ENCODE measurements around the gene ZDHHC20. TPM values are rescaled to one million over a fixed set of nuclear protein-coding genes. Genes with fewer than 3 reads are reported as not detected.
A peak's percentile ranks its signal among the peaks of the same experiment; 100 is the strongest.

Gene ZDHHC20, protein sequence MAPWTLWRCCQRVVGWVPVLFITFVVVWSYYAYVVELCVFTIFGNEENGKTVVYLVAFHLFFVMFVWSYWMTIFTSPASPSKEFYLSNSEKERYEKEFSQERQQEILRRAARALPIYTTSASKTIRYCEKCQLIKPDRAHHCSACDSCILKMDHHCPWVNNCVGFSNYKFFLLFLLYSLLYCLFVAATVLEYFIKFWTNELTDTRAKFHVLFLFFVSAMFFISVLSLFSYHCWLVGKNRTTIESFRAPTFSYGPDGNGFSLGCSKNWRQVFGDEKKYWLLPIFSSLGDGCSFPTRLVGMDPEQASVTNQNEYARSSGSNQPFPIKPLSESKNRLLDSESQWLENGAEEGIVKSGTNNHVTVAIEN
- 49.2 and 146 TPM in 2 replicates for total RNA-seq (2014; rRNA removed; shearing (Covaris generic); ENCODE audit: low replicate concordance)

DNA sequence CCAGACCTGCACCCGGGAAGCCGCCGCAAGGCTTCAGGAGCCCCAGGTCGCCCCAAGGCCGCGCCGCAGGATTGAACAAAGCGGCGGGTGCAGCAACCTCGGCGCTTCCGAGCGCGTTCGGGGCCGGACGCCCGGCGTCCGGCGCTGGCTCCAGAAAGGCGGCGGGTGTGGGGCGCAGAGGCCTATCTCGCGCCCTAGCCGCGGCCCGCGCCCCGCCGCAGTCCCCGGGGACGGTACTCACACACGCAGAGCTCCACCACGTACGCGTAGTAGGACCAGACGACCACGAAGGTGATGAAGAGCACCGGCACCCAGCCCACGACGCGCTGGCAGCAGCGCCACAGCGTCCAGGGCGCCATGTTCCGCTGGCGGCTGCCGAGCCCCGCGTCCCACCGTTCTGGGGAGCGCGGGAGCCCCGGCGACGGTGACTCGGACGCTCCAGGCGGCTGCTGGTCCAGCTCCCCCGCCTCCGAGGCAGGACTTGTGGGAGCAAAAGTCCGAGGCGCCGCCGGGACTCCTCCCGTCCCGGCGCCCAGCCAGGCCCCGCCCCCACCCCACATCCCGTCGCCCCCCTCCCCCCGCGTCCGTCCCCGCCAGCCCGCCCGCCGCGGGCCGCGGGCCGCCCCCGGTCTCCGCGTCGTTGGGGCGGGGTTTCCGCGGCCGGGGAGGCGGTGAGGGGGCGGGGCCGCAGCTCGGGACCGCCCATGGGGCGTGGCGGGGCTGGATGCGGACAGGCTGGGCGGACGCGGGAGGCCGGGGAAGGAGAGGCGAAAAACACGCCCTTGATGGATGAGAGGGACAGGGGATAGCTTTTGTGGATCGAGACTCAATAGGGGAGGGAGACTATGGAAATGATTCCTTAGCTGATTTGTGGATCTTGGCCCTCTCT lies at the start of gene ZDHHC20:
TSS of gene ZDHHC20 (minus strand) at position 491 of the 889 bp plus-strand sequence. CDS start at position 359, 132 bp downstream.
- peak; percentile 84 for DNase-seq
- Histone ChIP-seq H3K27me3 (no peaks in the 10 kb centered on the region), H3K4me3 (peak within 1 kb of the TSS; percentile 99), H3K36me3 (peaks cover 5% of the 10 kb centered on the region; the same call in 1 of the 2 replicates), H3K9me3 (0 out of 2 replicates have a peak, but pooled peaks cover under 1% of the 10 kb centered on the region)

DNA sequence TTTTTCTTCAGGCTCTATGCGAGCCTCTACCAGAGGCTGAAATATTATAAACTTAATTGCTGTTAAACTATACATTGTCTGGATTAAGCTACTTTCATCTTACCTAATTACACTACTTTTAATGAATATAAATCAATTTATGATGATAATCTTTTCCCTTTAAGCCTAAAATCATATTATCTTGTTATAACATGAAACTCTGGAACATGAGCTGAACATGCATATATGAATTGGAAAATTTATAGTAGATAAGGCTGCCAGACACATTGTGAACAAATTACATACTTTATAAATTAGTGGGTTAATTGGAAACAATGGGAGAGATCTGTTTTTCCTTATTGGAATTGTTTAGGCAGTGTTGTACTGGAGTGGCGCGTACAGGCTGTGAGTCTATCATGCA lies 45.3 kb upstream of the ZDHHC20 start:
- Histone ChIP-seq H3K4me3 (no peak overlapping the region), H3K36me3 (0 out of 2 replicates have a peak, but pooled peaks cover 3% of the 10 kb centered on the region), H3K27me3 (no peaks in the 10 kb centered on the region), H3K9me3 (no peaks in the 10 kb centered on the region)
- no peak for DNase-seq

DNA sequence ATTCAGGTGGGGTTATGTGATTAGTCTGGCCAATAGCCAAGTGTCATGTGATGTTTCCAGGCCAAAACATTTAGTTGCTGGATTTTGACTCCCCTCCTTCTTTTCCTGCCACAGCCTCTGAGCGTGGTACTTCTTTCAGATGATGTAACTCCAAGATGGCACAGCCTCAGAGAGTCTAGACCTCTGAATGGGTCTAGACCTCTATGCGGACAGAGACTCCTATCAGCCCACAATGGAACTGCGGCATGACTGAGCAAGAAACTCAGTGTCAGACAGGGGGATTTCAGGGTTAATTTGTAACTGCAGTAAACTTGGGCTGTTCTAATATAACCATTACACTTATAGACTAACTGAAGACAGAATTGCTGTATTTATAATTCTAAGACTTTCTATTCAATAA lies 42.6 kb upstream of the ZDHHC20 start:
- Histone ChIP-seq H3K9me3 (no peaks in the 10 kb centered on the region), H3K4me3 (no peak overlapping the region), H3K36me3 (0 out of 2 replicates have a peak, but pooled peaks cover 3% of the 10 kb centered on the region), H3K27me3 (no peaks in the 10 kb centered on the region)
- DNase-seq: no peak

DNA sequence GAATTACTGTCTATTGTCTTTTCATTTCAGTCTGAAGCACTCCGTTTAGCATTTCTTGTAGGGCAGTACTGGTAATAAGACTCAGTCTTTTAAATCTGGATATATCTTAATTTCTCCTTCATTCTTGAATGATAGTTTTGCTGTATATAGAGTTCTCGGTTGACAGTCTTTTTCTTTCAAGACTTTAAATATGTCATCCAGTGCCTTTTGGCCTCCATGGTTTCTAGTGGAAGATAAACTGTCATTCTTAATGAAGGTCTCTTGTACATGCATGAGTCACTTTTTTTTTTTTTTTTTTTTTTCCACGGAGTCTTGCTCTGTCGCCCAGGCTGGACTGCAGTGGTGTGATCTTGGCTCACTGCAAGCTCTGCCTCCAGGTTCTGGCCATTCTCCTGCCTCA lies 27.2 kb upstream of the ZDHHC20 start:
- Histone ChIP-seq H3K36me3 (peaks cover 11% of the 10 kb centered on the region), H3K9me3 (peaks cover 15% of the 10 kb centered on the region), H3K27me3 (no peaks in the 10 kb centered on the region), H3K4me3 (no peak overlapping the region)
- no peak for DNase-seq

DNA sequence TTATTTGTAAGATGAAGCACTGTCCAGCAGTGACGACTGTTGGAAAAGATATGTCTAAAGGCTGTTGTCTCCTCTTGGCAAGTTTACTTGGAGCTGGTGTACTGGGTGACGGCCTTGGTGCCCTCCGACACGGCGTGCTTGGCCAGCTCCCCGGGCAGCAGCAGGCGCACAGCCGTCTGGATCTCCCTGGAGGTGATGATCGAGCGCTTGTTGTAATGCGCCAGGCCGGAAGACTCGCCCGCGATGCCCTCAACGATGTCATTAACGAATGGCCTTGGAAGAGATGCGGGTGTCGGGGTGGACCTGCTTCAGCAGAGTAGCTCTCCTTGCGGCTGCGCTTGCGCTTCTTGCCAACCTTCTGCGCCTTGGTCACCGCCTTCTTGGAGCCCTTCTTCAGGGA lies 24.6 kb upstream of the ZDHHC20 start:
- peaks cover 13% of the 10 kb centered on the region for H3K9me3 ChIP-seq
- no peaks in the 10 kb centered on the region for H3K36me3 ChIP-seq
- DNase-seq: no peak
- H3K4me3 ChIP-seq: no peak overlapping the region
- no peaks in the 10 kb centered on the region for H3K27me3 ChIP-seq

DNA sequence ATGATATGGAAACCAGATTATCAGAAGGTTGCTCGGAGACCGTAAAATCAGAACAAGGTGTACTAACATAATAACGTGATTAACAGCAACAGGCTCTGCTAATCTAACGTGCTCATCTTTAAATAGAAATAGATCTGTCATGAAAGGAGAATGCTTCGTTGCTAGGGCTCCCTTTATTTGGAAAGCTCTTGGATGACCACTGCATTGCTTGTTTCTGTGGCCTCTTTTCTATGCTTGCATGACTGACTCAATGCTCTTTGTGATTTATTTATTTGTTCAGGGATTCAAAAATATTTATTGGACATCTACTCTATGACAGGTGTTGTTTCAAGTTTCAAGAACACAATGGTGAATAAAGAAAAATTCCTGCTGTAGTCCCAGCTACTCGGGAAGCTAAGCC lies 22.3 kb upstream of the ZDHHC20 start:
- DNase-seq: no peak
- H3K27me3 ChIP-seq: no peaks in the 10 kb centered on the region
- H3K36me3 ChIP-seq: no peaks in the 10 kb centered on the region
- peaks cover 4% of the 10 kb centered on the region for H3K9me3 ChIP-seq
- H3K4me3 ChIP-seq: no peak overlapping the region

DNA sequence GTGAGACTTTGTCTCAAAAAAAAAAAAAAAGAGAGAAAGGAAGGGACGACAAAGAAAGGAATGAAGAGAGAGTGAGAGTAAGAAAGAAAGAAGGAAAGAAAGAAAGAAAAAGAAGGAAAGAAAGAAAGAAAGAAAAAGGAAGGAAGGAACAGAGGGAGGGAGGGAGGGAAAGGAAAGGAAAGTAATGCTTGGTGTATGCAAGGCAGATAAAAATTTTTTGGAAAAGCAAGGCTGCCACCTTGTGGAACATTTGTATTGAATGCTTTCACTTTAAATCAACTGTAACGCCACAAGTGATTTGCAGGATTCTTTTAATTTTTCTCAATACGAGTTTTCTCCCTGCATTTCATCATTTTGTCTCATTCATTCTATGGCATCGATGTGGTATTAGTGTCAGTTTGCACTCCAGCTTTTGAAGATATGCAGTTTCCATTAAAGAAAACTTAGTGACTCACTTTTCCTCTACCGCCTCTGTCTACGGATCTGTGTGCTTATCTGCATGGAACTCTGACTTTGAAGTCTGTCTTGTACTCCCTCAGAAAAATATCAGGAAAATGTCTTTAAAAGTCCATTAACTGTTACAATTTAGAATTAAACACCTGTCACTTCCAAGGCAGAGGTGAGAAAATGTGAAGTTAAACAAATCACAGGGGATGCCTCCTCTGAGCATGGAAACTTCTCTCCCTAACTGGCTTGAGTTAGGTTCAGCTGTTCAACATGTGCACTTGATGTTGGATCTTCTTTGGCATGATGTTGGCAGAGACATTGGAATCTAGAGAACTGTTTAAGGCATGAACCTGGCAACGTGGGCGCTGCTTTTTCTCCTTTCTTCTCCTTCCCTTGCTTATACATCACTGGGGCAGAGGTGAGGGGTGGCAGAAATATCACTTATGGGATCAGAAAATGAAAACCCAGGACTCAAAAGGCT lies 20.0 kb upstream of the ZDHHC20 start:
- no peaks in the 10 kb centered on the region for H3K36me3 ChIP-seq
- H3K27me3 ChIP-seq: no peaks in the 10 kb centered on the region
- no peaks in the 10 kb centered on the region for H3K9me3 ChIP-seq
- DNase-seq: peak; percentile 6
- no peak overlapping the region for H3K4me3 ChIP-seq

DNA sequence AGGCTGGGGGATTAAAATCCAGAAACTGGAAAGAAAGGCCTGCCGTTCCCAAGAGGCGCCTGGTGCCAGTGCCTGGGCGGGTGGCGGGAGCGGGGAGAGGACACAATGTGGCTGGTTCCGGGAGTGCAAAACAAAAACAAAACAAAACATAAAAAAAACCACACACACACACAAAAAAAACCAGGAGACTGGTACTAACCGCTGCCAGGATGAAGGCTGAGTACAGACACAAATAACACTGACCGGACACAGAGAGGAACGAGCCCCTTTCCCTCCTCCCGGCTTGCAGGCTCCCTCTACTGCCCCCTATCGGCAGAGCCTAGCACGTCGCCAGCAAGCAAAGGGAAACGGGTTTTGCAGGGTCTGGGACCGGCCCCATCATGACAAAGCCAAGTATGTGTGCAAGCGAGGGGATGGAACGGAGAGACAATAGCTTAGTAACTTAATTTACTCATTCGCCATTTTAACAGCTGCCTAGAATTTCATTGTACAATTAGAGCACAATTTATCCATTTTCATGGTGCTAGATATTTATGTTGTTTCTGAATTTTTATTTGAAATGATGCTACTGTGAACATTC lies 17.9 kb upstream of the ZDHHC20 start:
- Histone ChIP-seq H3K9me3 (no peaks in the 10 kb centered on the region), H3K27me3 (no peaks in the 10 kb centered on the region), H3K4me3 (peak overlapping the region; percentile 26), H3K36me3 (no peaks in the 10 kb centered on the region)
- peak; percentile 73 for DNase-seq

DNA sequence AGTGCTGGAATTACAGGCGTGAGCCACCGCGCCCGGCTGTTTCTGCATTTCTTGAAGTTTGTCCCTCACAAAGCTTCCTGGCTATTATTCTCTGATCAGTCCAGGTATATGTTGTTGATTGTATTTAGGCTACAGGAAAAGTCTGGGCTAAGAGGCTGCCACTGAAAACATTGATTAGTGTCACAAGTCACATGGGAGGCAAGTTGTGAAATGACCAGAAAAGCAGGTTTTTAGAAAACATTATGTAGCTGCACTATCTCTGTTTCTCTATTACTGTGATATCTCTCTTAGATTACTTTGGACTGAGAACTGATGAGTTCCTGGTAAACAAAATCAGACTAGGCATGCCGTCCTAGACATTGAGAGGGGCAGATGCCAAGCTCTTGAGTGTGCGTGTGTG lies 16.0 kb upstream of the ZDHHC20 start:
- no peaks in the 10 kb centered on the region for H3K36me3 ChIP-seq
- no peak overlapping the region for H3K4me3 ChIP-seq
- DNase-seq: no peak
- H3K27me3 ChIP-seq: no peaks in the 10 kb centered on the region
- H3K9me3 ChIP-seq: no peaks in the 10 kb centered on the region; the same call in 1 of the 2 replicates

DNA sequence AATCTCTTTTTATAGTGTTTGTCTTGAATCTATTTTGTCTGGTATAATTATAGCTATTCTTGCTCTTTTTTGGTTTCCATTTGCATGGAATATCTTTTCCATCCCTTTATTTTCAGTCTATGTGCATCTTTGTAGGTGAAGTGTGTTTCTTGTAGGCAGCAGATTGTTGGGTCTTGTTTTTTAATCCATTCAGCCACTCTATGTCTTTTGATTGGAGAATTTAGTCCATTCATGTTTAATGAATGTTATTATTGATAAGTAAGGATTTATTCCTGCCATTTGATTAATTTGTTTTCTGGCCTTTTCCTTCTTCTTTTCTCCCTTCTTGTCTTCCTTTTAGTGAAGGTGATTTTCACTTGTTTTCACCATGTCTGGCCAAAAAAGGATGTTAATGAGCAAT lies 11.7 kb upstream of the ZDHHC20 start:
- Histone ChIP-seq H3K4me3 (no peak overlapping the region), H3K36me3 (no peaks in the 10 kb centered on the region), H3K27me3 (no peaks in the 10 kb centered on the region), H3K9me3 (peaks cover 2% of the 10 kb centered on the region)
- DNase-seq: no peak

DNA sequence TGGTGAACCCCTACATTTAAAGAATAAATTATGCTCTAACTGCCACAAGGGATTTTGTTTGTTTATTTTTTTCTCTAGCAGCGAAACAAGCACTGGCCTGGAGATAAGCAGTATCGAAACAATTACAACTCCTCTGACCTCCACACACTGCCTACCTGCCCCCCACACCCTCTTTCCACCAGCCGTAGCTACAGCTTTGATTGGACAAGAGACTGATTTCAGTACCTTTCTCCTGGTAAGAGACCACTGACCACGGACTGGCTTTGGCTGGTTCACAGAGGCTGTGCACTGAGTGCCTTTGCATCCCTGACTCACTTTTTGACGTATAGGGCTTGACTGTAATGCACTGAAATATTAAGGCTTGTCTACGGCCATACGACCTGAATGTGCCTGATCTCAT lies 7.4 kb upstream of the ZDHHC20 start:
- Histone ChIP-seq H3K36me3 (no peaks in the 10 kb centered on the region), H3K4me3 (no peak overlapping the region), H3K9me3 (peaks cover 2% of the 10 kb centered on the region), H3K27me3 (no peaks in the 10 kb centered on the region)
- DNase-seq: no peak

DNA sequence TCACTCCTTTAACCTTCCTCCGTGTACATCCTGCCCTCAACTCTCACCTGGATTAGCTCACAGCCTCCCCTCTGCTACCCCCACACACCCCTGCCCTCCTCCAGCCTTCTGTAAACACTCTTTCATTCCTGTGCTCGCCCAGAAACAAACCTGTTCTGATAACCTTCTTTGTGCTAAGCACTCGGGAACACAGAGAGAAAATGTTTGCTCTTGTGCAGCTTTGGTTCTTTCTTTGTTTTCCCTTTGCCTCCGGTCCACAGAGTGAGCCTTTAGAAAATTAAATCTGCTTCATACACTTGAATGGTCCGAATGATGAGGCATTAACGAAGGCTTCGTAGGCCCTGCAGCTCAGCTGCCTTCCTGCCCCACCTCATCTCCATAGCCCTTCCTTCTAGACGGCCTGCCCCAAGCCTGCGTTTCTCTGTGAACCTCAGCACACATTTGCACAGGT lies 6.6 kb upstream of the ZDHHC20 start:
- Histone ChIP-seq H3K4me3 (no peak overlapping the region), H3K27me3 (no peaks in the 10 kb centered on the region), H3K36me3 (no peaks in the 10 kb centered on the region), H3K9me3 (peaks cover 2% of the 10 kb centered on the region; the same call in 1 of the 2 replicates)
- DNase-seq: no peak

DNA sequence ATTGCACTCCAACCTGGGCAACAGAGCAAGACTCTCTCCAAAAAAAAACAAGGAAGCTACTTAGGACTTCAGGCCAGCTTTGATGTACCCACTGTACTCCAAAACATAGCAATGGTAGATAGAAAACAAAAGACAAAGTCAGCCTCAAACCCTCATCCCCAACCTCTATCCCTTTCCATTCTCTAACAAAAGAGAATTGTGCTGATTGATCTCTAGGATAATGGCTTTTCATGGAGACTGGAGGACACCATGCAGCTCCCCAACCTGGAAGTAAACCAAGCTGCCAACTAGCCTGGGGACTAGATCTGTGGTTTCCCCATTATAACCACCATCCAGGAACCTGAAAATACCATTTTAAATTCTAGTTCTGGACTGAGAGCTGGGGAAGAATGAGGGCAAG lies 4.3 kb upstream of the ZDHHC20 start:
- Histone ChIP-seq H3K4me3 (no peak overlapping the region), H3K9me3 (no peaks in the 10 kb centered on the region), H3K27me3 (no peaks in the 10 kb centered on the region), H3K36me3 (peaks cover 5% of the 10 kb centered on the region; the same call in 1 of the 2 replicates)
- no peak for DNase-seq

DNA sequence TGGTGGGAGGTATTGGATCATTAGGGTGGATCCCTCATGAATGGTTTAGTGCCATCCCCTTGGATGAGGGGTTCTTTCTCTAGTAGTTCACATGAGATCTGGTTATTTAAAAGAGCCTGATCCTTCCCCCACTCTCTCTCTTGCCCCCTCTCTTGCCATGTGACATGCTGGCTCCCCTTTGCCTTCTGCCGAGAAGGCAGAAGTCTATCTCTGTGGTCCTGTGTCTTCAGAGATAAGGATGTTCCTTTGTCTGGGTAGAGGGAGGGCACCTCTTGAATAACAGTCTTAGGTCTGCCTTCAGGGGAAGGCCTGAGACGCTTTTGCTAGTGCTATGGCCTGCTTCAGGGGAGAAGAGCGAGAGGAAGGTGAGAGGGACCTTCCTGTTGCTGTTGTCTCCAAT lies 2.0 kb upstream of the ZDHHC20 start:
- no peak overlapping the region for H3K4me3 ChIP-seq
- no peaks in the 10 kb centered on the region for H3K9me3 ChIP-seq
- no peaks in the 10 kb centered on the region for H3K27me3 ChIP-seq
- no peak for DNase-seq
- H3K36me3 ChIP-seq: peaks cover 5% of the 10 kb centered on the region; the same call in 1 of the 2 replicates

DNA sequence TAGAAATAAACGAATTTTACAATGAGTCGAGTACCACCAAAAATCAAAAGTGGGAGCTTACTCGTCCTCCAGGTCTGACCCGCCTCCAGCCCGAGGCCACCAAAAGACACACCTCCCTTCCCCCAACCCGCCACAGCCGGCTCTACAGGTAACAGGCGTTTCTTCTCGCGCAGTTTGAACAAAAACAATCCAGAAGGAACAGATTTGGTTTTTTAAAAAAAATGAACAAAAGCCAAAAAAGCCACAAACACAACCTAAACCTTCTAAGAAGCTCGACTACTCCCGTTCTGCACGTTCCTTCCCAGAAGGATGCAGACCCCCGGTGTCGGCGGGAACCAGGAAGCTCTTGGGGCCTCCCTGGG lies 671 bp downstream of the ZDHHC20 start:
- peaks cover 5% of the 10 kb centered on the region; the same call in 1 of the 2 replicates for H3K36me3 ChIP-seq
- no peaks in the 10 kb centered on the region for H3K27me3 ChIP-seq
- DNase-seq: peak; percentile 47
- H3K4me3 ChIP-seq: peak overlapping the region; percentile 99
- peaks cover 4% of the 10 kb centered on the region; the same call in 1 of the 2 replicates for H3K9me3 ChIP-seq
